ENCODE measurements around the gene SYNE2. TPM values are rescaled to one million over a fixed set of nuclear protein-coding genes. Genes with fewer than 3 reads are reported as not detected.

SYNE2 gene
- total RNA-seq, 1 experiment from 2014 or later = 71.1 TPM

- Mint-ChIP-seq H3K36me3 (peaks cover 21% of the 10 kb centered on the region), H3K27ac (peak overlapping the region; percentile 69), H3K4me3 (no peak overlapping the region), H3K4me1 (peaks cover 84% of the 10 kb centered on the region), H3K9me3 (no peaks in the 10 kb centered on the region), H3K27me3 (ENCODE audit: low read depth) (no peaks in the 10 kb centered on the region)
- ChIA-PET POLR2A (interaction anchor here (1.0 kb wide), 1 partner anchor 144 kb away, joined by 4 read pairs; no protein-coding TSS in a partner anchor), CTCF (interaction anchor here (1.3 to 2.5 kb wide), 2 partner anchors 57 to 100 kb away, joined by 4 to 7 read pairs; no protein-coding TSS in a partner anchor)
- DNase-seq (ENCODE audit: low spot score) (no peak), ATAC-seq (no peak)
- TF ChIP-seq CTCF (IDR thresholded peaks at IDR 0.05) (no peak), ZNF121 (CRISPR knock-in tag; IDR thresholded peaks at IDR 0.05) (no peak), ZNF232 (CRISPR knock-in tag; IDR thresholded peaks at IDR 0.05) (no peak), KAT7 (CRISPR knock-in tag; IDR thresholded peaks at IDR 0.05; ENCODE audit: borderline replicate concordance) (no peak), TEAD1 (CRISPR knock-in tag; IDR thresholded peaks at IDR 0.05) (no peak), PRRX2 (CRISPR knock-in tag; IDR thresholded peaks at IDR 0.05) (no peak), ZBTB43 (CRISPR knock-in tag; IDR thresholded peaks at IDR 0.05) (no peak), ATF1 (CRISPR knock-in tag; IDR thresholded peaks at IDR 0.05) (no peak), OVOL2 (CRISPR knock-in tag; IDR thresholded peaks at IDR 0.05; ENCODE audit: borderline replicate concordance) (no peak), ATF6 (CRISPR knock-in tag; IDR thresholded peaks at IDR 0.05) (no peak), TCF7 (CRISPR knock-in tag; IDR thresholded peaks at IDR 0.05; ENCODE audit: low read depth) (no peak), HMGXB4 (CRISPR knock-in tag; IDR thresholded peaks at IDR 0.05) (no peak), IRF1 (CRISPR knock-in tag; IDR thresholded peaks at IDR 0.05) (no peak), RELA (CRISPR knock-in tag; IDR thresholded peaks at IDR 0.05; ENCODE audit: borderline replicate concordance) (no peak)
Observed at GRCh38 chr14:64195199-64195598, 342.4 kb downstream of the SYNE2 start.

GRCh38 chr14:64196056-64196455 is 343.3 kb downstream of the SYNE2 start:
- Mint-ChIP-seq H3K4me1 (peaks cover 92% of the 10 kb centered on the region), H3K27me3 (ENCODE audit: low read depth) (no peaks in the 10 kb centered on the region), H3K27ac (peak overlapping the region; percentile 69)
- no peak for TF ChIP-seq ATF2 (CRISPR knock-in tag; IDR thresholded peaks at IDR 0.05; ENCODE audit: borderline replicate concordance, low read depth)
- no peak for TF ChIP-seq ZNF671 (CRISPR knock-in tag; IDR thresholded peaks at IDR 0.05)
- TF ChIP-seq ZSCAN18 (CRISPR knock-in tag; IDR thresholded peaks at IDR 0.05) = no peak
- no peak for TF ChIP-seq ATF3 (CRISPR knock-in tag; conservative IDR thresholded peaks at IDR 0.05)
- no peak for TF ChIP-seq ZNF416 (CRISPR knock-in tag; IDR thresholded peaks at IDR 0.05)
- TF ChIP-seq ZNF317 (CRISPR knock-in tag; IDR thresholded peaks at IDR 0.05; ENCODE audit: borderline replicate concordance, low read depth) = no peak
- TF ChIP-seq ZNF396 (CRISPR knock-in tag; IDR thresholded peaks at IDR 0.05; ENCODE audit: borderline replicate concordance) = no peak
- TF ChIP-seq SMAD3 (CRISPR knock-in tag; IDR thresholded peaks at IDR 0.05; ENCODE audit: borderline replicate concordance) = no peak
- no peak for TF ChIP-seq FOXP4 (CRISPR knock-in tag; IDR thresholded peaks at IDR 0.05)

More at GRCh38 chr14:64196056-64196455, 343.3 kb downstream of the SYNE2 start:
- Mint-ChIP-seq H3K4me3 (no peak overlapping the region), H3K36me3 (peaks cover 14% of the 10 kb centered on the region), H3K9me3 (no peaks in the 10 kb centered on the region)
- ChIA-PET POLR2A (interaction anchor here (1.0 to 1.2 kb wide), 2 partner anchors 24 to 145 kb away, joined by 3 to 4 read pairs; no protein-coding TSS in a partner anchor), CTCF (interaction anchor here (1.2 to 2.5 kb wide), 3 partner anchors 9 to 108 kb away, joined by 3 to 7 read pairs (median 3); no protein-coding TSS in a partner anchor)
- DNase-seq (ENCODE audit: low spot score) = no peak
- ATAC-seq = no peak
